Measurements from ENCODE around the gene SUN1. TPM values are rescaled to one million over a fixed set of nuclear protein-coding genes. Genes with fewer than 3 reads are reported as not detected.
"Not testable (repeated sequence)": the region's sequence is repeated elsewhere in the genome, so short reads cannot be mapped to it uniquely, and the experiment has no call there.

The SUN1 gene
- total and polyA plus RNA-seq, 2 experiments from 2014 or later, result 72.3 to 109 TPM

- no peak overlapping the region for H3K27ac ChIP-seq
Measured at GRCh38 chr7:868189-868486, 35.9 kb downstream of the SUN1 start.

GRCh38 chr7:869348-869747 lies 37.1 kb downstream of the SUN1 start:
- Histone ChIP-seq H3K9me2 (replicated peaks; ENCODE audit: insufficient read depth) (no peaks in the 10 kb centered on the region), H2AFZ (no peak overlapping the region), H3K4me3 (no peak overlapping the region), H4K20me1 (ENCODE audit: insufficient read depth, poor library complexity, severe bottlenecking) (no peaks in the 10 kb centered on the region), H3K27ac (no peak overlapping the region), H3K4me1 (ENCODE audit: insufficient read depth) (no peaks in the 10 kb centered on the region), H3K79me2 (no peaks in the 10 kb centered on the region), H3K9me3 (ENCODE audit: low read depth) (no peaks in the 10 kb centered on the region), H3K4me2 (no peak overlapping the region), H3K27me3 (no peaks in the 10 kb centered on the region), H3K36me3 (replicated peaks; ENCODE audit: insufficient read depth, low read depth) (no peaks in the 10 kb centered on the region)
- TF ChIP-seq EZH2 (IDR thresholded peaks at IDR 0.05; ENCODE audit: borderline replicate concordance), result no peak
- TF ChIP-seq EZH2phosphoT487 (IDR thresholded peaks at IDR 0.05; ENCODE audit: low read depth, severe bottlenecking, unreplicated experiment), result no peak
- no peak for TF ChIP-seq CTCF (IDR thresholded peaks at IDR 0.05; ENCODE audit: poor library complexity)
- DNase-seq (ENCODE audit: low spot score), result no peak
- 97% methylated on average over 14 of the region's 14 CpGs for WGBS (ENCODE audit: low lambda C conversion rate, missing lambda C conversion rate)

More at GRCh38 chr7:868189-868486, 35.9 kb downstream of the SUN1 start:
- H3K79me2 ChIP-seq, result no peaks in the 10 kb centered on the region
- TF ChIP-seq EZH2 (IDR thresholded peaks at IDR 0.05; ENCODE audit: borderline replicate concordance) (no peak), CTCF (IDR thresholded peaks at IDR 0.05; ENCODE audit: poor library complexity) (no peak), EZH2phosphoT487 (IDR thresholded peaks at IDR 0.05; ENCODE audit: low read depth, severe bottlenecking, unreplicated experiment) (no peak)
- no peak overlapping the region for H3K4me3 ChIP-seq
- no peaks in the 10 kb centered on the region for H3K4me1 ChIP-seq (ENCODE audit: insufficient read depth)
- DNase-seq (ENCODE audit: low spot score), result no peak
- no peak overlapping the region for H3K4me2 ChIP-seq
- 96% methylated on average over 17 of the region's 17 CpGs for WGBS (ENCODE audit: low lambda C conversion rate, missing lambda C conversion rate)
- no peaks in the 10 kb centered on the region for H3K27me3 ChIP-seq
- H3K36me3 ChIP-seq (replicated peaks; ENCODE audit: insufficient read depth, low read depth), result no peaks in the 10 kb centered on the region
- no peaks in the 10 kb centered on the region for H3K9me2 ChIP-seq (replicated peaks; ENCODE audit: insufficient read depth)
- no peak overlapping the region for H2AFZ ChIP-seq
- no peaks in the 10 kb centered on the region for H4K20me1 ChIP-seq (ENCODE audit: insufficient read depth, poor library complexity, severe bottlenecking)
- H3K9me3 ChIP-seq (ENCODE audit: low read depth), result no peaks in the 10 kb centered on the region

- H3K36me3 ChIP-seq (replicated peaks; ENCODE audit: insufficient read depth, low read depth), result no peaks in the 10 kb centered on the region
- no peak overlapping the region for H2AFZ ChIP-seq
- DNase-seq (ENCODE audit: low spot score), result no peak
- H3K9me2 ChIP-seq (replicated peaks; ENCODE audit: insufficient read depth), result no peaks in the 10 kb centered on the region
- H4K20me1 ChIP-seq (ENCODE audit: insufficient read depth, poor library complexity, severe bottlenecking), result no peaks in the 10 kb centered on the region
- TF ChIP-seq EZH2 (IDR thresholded peaks at IDR 0.05; ENCODE audit: borderline replicate concordance) (no peak), EZH2phosphoT487 (IDR thresholded peaks at IDR 0.05; ENCODE audit: low read depth, severe bottlenecking, unreplicated experiment) (no peak), CTCF (IDR thresholded peaks at IDR 0.05; ENCODE audit: poor library complexity) (no peak)
- H3K79me2 ChIP-seq, result no peaks in the 10 kb centered on the region
- no peak overlapping the region for H3K4me2 ChIP-seq
- H3K27me3 ChIP-seq, result no peaks in the 10 kb centered on the region
- H3K4me1 ChIP-seq (ENCODE audit: insufficient read depth), result peaks cover 12% of the 10 kb centered on the region
- WGBS (ENCODE audit: low lambda C conversion rate, missing lambda C conversion rate), result 91% methylated on average over 14 of the region's 14 CpGs
- no peak overlapping the region for H3K4me3 ChIP-seq
- no peak overlapping the region for H3K27ac ChIP-seq
- H3K9me3 ChIP-seq (ENCODE audit: low read depth), result no peaks in the 10 kb centered on the region
Measured at GRCh38 chr7:871900-872537, 39.7 kb downstream of the SUN1 start.

- 94% methylated on average over 19 of the region's 19 CpGs for WGBS (ENCODE audit: low lambda C conversion rate, missing lambda C conversion rate)
- H3K27me3 ChIP-seq; H3K9me2 ChIP-seq (replicated peaks; ENCODE audit: insufficient read depth); H3K79me2 ChIP-seq; H3K9me3 ChIP-seq (ENCODE audit: low read depth); H3K36me3 ChIP-seq (replicated peaks; ENCODE audit: insufficient read depth, low read depth); H2AFZ ChIP-seq; DNase-seq (ENCODE audit: low spot score); H3K4me3 ChIP-seq; H3K4me2 ChIP-seq; H4K20me1 ChIP-seq (ENCODE audit: insufficient read depth, poor library complexity, severe bottlenecking): not testable (repeated sequence)
- Histone ChIP-seq H3K4me1 (ENCODE audit: insufficient read depth) (peaks cover 12% of the 10 kb centered on the region), H3K27ac (peak overlapping the region; percentile 25)
Measured at GRCh38 chr7:872685-873084, 40.4 kb downstream of the SUN1 start.
